Posterior cingulate gyrus (tissue), 11 donors: ENCODE measurements around the gene PNMA3.
A peak's percentile ranks its signal among the peaks of the same experiment; 100 is the strongest.
"Not testable (repeated sequence)": the region's sequence is repeated elsewhere in the genome, so short reads cannot be mapped to it uniquely, and the experiment has no call there.

ENCODE experiments used
- DNase-seq, 10 donors: peaks; one replicate each; pipeline versions ENCODE4 v3.0.0 to v3.0.0-alpha.2; 2020 to 2021; ENCODE audit warnings: mixed read lengths in 3 of 10
- intact Hi-C: fragments of 100-400 bp; cut with DNase I; formaldehyde crosslinking; loops from one replicate; pipeline ENCODE4 v1.15.1; 2023

The PNMA3 gene, protein sequence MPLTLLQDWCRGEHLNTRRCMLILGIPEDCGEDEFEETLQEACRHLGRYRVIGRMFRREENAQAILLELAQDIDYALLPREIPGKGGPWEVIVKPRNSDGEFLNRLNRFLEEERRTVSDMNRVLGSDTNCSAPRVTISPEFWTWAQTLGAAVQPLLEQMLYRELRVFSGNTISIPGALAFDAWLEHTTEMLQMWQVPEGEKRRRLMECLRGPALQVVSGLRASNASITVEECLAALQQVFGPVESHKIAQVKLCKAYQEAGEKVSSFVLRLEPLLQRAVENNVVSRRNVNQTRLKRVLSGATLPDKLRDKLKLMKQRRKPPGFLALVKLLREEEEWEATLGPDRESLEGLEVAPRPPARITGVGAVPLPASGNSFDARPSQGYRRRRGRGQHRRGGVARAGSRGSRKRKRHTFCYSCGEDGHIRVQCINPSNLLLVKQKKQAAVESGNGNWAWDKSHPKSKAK

DNA sequence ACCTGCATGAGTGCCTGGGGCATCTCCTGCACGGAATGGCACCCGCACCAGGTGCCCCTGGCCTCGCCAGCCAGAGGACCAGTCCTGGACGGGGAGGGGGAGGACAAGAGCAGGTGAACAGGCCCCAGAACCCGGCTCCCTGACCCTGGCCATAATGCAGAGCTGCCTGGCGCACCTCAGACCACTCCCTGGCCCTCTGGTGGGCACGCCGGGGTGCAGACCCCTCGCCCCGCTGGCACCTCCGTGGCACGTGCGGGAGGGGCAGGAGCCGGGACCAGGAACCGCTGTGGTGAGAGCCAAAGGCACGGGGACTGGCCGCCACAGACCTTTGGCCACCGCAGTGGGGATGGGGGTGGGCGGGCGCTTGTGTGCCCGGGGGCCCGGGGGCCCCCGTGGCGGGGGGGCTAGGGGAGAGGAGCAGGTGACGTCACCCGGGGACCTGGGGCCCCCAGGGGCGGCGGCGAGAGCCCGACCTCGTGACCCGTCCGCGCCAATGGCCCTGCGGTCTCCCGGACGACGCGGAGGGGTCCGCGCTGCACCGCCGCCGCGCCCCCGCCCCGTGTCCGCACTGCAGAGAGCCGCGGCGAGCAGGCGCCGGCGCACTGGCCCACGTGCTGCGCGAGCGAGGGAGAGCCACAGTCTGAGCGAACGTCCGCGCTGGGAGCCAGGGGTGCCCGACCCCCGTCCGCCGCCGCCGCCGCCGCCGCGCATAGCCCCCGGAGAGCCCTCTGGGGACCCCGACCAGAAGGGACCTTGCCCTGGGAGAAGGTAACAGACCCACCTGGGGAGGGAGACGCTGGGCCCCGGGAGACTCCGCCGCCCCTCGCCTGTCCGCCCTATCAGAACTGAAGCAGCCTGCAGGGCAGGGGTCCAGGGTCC lies at the start of gene PNMA3:
PNMA3 (plus strand) TSS at position 600 of the 879 bp plus-strand sequence. CDS start 586 bp downstream, outside the sequence.
- DNase-seq = peak in 7 of 10 donors; percentile 16 to 94 (median 42)

DNA sequence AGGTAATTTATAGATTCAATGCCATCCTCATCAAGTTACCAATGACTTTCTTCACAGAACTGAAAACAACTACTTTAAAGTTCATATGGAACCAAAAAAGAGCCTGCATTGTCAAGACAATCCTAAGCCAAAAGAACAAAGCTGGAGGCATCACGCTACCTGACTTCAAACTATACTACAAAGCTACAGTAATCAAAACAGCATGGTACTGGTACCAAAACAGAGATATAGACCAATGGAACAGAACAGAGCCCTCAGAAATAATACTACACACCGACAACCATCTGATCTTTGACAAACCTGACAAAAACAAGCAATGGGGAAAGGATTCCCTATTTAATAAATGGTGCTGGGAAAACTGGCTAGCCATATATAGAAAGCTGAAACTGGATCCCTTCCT lies 39.1 kb upstream of the PNMA3 start:
- intact Hi-C loops, DNase-seq: not testable (repeated sequence)

More for the DNA sequence above, at the start of gene PNMA3:
- intact Hi-C loops = no loop called here

DNA sequence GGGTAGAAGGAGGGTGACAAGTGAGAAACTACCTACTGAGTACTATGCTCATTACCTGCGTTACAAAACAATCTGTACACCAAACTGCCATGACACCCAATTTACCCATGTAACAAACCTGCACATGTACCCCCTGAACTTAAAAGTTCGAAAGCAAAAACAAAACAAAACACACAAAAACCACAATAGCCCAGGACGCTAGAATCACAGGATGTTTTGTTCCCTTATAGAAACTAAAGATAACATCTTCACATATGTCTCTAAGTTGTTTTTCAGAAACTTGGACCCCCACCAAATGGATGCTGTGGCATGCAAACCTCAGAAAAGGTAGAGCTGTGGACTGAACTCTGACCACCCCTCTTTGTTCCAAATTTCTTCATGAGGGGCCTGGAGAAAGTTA lies 37.1 kb upstream of the PNMA3 start:
- no peak for DNase-seq
- intact Hi-C loops = no loop called here

DNA sequence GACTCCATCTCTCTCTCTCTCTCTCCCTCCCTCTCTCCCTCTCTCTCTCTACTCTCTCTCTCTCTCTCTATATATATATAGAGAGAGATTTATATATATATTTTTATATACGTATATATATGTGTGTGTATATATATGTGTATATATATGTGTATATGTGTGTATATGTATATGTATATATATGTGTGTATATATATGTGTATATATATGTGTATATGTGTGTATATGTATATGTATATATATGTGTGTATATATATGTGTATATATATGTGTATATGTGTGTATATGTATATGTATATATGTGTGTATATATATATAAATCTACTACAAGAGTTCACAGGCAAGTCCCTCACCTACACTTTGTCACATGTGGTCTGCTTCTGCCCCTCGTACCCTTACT lies 29.8 kb upstream of the PNMA3 start:
- intact Hi-C loops, DNase-seq: not testable (repeated sequence)

DNA sequence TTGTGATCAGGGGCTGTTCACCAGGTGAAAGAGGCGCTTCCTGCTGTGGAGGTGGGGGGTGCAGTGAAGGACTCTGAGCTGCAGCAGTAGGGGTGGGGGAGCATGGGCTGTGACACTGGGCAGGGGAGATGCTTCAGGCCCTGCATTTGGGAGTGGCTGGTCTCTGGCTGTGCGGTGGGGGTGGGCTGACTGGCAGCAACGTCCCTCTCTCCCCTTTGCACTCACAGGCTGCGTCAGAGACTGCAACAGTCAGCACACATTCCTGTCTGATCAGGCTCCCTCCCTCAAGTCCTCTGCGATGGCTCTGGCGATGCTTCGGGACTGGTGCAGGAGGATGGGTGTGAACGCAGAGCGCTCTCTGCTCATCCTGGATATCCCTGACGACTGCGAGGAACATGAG lies 27.8 kb upstream of the PNMA3 start:
- intact Hi-C loops, DNase-seq: not testable (repeated sequence)

DNA sequence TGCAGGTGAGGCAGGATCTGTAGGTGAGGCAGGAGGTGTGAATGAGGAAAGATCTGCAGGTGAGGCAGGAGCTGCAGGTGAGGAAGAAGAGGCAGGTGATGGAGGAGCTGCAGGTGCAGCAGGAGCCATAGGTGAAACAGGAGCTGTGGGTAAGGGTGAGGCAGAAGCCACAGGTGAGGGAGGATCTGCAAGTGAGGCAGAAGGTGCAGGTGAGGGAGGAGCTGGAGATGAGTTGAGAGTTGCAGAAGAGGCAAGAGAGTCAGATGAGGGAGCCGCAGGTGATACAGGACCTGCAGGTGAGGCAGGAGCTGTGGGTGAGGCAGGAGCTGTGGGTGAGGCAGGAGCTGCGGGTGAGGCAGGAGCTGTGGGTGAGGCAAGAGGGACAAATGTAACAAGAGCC lies 27.1 kb upstream of the PNMA3 start:
- intact Hi-C loops = no loop called here
- DNase-seq = no peak

DNA sequence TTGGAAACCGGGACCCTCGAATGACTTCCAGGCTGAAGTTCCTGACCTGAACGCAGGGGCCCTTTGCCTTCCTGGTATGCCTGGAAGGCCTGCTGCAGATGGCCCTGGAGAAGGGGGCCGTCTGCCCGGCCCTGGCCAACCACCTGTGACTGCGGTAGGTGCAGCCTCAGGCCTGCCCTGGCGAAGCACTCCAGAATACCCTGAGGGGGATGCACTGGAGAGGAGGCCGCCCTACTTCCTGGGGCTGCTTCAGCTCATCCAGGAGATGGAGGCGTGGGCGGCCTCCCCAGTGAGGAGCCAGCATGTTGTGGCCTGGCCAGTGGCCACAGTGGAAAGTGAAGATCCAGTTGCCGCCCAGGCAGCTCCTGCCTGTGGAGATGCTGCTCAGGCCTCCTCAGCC lies 26.4 kb upstream of the PNMA3 start:
- peak in 1 of 10 donors; percentile 72 for DNase-seq
- intact Hi-C loops = no loop called here

DNA sequence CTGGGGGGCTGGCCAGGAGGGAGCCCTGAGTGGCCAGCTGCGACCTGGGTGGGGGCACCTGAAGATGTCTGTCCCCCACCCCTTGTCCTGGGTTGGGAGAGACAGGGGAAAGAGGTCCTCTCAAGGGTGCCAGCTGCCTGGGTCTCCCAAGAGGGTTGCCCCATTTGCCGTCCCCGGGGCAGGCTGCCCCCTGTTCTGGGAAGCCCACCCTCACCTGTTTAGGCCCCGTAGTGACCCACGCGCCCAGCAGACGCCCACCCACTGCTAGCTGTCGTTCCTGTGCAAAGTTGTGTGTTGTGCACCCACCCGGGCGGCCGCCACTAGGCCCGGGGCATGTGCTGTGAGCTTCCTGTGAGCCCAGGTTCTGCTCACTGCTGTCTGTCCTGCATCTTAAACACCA lies 25.5 kb upstream of the PNMA3 start:
- DNase-seq = peak in 2 of 10 donors; percentile 73 to 76
- intact Hi-C loops = no loop called here

DNA sequence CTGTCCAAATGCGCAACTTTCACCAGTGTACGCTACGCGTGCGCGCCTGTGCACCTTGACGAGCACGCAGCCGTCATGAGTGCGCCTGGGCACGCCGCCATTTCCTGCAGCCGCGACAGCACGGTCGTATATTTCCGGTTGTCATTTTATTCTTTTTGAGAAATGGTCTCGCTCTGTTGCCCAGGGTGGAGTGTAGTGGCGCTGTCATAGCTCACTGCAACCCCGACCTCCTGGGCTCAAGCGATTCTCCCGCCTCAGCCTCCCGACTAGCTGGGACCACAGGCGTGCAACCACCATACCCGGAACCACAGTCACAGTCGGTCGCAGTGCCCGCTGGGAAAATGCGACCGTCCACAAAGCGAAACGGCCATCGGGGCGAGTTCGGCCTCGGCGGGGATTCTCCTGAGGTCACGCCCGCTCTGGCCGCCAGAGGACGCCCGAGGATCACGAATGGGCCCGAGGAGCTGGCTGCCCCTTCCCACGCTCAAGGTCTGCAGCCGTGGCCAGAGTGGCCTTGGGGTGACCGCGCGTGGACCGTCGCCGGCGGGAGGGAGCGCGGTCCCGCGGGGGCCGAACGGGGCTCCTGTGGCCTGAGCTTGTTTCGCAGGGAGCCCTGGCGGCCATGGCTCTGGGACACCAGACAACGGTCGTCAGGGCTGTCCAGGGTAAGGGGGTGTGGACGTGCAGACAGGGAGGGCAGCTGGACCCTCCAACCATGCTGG lies 23.7 kb upstream of the PNMA3 start:
- intact Hi-C loops = no loop called here
- DNase-seq = peak; percentile 52 to 96 (median 74)

DNA sequence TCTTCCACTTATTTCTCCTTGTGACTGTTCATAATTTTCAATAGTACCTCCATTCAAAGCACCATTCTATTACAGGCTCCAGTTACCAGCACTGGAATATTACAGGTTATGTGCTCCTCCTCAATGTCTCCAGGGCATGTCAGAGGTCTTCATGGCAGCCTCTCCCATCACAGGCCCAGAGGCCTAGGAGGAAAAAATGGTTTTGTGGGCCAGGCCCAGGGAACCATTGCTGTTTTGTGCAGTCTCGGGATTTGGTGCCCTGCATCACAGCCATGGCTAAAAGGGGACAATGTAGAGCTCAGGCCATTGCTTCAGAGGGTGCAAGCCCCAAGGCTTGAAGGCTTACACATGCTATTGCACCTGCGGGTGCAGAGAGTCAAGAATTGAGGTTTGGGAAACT lies 7.2 kb upstream of the PNMA3 start:
- DNase-seq = no peak
- intact Hi-C loops = no loop called here

DNA sequence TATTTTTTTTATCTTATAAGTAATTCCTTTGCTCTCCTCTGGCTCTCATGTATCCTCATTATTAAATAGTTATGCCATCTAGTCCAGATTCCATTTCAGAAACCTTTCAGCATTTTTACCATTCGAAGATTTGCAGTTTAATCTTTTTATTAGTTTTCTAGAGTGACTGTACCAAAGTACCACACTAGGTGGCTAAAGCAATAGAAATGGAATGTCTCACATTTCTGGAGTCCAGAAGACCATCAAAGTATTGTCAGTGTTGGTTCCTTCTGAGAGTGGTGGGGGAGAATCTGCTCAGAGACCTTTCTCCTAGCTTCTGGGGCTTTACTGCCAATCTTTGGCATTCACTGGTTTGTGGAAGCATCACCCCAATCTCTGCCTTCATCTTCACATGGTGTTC lies 3.7 kb upstream of the PNMA3 start:
- intact Hi-C loops = no loop called here
- DNase-seq = no peak

DNA sequence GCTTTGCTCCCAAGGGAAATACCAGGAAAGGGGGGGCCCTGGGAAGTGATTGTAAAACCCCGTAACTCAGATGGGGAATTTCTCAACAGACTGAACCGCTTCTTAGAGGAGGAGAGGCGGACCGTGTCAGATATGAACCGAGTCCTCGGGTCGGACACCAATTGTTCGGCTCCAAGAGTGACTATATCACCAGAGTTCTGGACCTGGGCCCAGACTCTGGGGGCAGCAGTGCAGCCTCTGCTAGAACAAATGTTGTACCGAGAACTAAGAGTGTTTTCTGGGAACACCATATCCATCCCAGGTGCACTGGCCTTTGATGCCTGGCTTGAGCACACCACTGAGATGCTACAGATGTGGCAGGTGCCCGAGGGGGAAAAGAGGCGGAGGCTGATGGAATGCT lies 1.0 kb downstream of the PNMA3 start:
- DNase-seq = peak in 2 of 10 donors; percentile 7 to 81
- intact Hi-C loops = no loop called here

DNA sequence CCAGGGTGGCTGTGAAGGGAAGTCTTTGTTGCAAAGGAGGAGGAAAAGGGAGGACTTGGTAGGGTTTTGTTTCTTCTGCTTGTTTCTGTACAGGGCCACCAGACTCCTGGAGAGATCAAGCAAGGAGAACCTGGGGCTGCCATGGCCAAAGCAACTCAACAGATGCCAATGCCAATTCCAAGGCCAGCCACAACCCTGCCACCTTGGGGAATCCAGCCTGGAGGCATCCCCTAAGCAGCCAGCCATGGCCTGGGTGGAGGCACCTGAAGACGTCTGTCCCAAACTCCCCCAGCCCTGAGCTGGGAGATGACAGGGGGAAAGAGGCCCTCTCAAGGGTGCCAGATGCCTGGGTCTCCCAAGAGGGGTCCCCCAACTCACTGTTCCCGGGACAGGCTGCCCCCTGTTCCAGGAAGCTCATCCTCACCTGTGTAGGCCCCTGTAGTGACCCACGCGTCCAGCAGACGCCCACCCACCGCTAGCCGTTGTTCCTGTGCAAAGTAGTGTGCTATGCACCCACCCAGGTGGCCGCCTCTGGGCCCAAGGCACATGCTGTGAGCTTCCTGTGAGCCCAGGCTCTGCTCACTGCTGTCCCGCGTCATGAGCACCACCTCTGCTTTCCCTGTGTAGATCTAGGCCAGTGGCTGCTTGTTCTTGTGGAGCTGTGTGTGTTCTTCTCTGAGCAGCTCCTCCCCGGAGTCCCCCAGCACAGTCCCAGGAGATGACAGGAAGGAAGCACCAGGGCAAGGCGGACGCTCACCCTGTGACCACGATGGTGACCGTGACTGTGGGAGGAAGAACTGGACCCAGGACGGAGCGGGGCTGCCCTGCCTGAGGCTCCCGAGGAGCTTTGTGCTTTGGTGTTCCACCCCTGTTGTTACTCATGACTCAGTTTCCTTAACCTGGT lies 3.2 kb downstream of the PNMA3 start:
- DNase-seq = peak in 1 of 10 donors; percentile 77
- intact Hi-C loops = no loop called here

DNA sequence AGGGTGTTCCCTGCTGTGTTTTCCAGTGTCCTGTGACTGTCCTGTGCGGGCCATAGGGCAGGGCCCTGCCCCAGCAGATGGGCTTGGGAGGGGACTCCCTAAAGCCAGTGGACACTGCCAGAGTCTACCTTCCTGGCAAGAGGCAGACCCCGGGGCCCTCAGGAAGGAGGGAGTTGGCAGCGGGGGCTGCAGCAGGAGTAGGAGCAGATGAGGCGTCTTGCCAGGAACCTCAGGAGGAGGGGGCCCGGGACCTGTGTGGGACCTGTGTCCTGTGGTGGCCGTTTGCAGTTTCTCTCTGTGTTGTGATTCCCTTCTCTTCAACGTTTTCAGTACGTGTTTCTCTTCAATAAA lies 3.8 kb downstream of the PNMA3 start:
- peak in 1 of 10 donors; percentile 75 for DNase-seq
- intact Hi-C loops = no loop called here

DNA sequence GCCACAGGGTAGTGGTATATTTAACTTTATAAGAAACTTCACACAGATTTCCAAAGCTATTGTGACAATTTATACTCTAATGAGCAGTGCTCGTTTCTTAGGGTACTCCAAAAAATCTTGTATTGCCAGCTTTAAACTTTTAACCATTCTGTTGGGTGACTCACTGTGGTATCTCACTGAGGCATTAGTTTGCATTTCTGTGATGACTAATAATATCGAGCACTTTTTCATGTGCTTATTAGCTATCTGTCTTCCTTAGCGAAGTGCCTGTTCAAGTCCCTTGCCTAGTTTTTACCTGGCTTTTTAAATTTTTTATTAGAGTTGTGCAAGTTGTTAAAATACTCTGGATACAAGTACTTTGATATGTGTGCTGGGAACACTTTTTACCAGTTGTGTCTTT lies 5.5 kb downstream of the PNMA3 start:
- DNase-seq = no peak

DNA sequence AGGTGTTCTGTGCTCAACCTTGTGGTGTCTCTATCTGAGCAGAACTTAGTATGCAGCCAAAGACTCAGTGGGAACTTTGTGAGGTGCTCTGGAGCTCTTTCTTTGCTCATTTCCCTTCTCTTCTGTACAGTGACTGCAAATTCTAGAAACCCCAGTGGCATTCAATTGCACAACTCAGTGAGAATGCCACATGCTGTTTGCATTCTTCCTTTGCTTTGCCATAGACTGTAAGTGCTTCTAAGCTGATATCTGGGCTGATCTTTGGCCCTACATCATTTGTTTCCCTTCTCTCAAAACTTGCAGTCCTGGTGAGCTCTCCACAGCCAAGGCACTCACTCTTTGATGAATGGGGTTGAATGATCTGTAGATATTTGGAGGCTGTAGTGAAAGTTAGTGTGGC lies 7.0 kb downstream of the PNMA3 start:
- intact Hi-C loops = no loop called here
- no peak for DNase-seq

More for the DNA sequence above, 5.5 kb downstream of the PNMA3 start:
- intact Hi-C loops = no loop called here

DNA sequence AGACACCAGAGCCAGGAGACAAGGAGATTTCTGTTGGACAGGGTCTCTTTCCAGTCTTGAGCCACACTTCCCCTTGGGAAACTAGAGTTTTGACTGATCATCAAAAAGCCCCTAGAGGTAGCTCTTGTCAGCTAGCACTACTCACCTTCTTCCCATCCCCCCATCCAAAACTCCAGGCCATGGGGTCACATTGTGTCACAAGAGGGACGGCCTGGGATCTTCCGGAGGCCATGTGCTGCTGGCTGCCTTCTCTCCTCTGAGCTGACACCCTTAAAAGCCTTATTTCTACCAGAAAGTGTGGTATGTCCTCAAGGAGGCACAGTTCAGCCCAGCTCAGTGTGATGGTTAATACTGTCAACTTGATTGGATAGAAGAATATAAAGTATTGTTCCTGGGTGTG lies 7.8 kb downstream of the PNMA3 start:
- intact Hi-C loops = no loop called here
- DNase-seq = no peak

DNA sequence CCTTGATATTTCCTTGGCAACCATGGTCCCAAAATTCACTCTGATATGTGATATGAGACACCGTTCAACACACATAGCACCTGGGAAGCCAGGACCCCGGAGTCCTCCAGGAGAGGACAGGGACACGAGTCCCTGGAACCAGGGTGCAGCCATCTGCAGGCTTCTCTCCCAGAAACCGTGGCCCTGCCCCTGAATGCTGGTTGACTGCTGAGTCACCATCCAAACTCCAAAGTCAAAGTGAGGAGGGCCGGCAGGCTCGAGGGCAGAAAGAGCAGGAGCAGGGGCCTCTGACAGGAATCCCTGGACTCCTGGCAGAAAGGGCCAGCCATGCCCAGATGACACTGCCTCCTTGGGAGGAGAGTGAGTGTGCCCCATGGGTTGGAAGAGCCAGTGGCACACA lies 9.1 kb downstream of the PNMA3 start:
- DNase-seq = peak in 2 of 10 donors; percentile 41 to 66
- intact Hi-C loops = no loop called here

DNA sequence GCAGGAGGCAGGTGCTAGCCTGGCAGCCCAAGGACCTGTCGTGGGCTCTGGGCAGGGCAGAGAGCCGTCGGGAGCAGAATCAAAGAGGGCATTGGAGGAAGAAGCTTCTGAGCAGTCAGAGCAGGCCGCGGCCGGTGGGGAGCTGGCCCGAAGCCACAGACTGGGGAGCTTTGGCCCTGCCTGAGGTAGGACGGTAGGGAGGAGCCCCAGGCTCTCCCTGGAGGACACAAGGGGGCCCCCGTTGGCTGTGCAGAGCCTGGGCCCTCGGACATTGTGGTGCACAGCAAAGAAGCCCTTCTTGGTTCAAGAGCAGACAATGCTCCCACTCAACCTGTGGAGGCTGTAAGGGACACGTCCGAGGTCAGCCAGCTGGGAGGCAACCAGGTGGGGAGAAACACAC lies 10.1 kb downstream of the PNMA3 start:
- intact Hi-C loops, DNase-seq: not testable (repeated sequence)
